ENCODE data around the gene STX17.
A peak's percentile ranks its signal among the peaks of the same experiment; 100 is the strongest.
"Not testable (repeated sequence)": the region's sequence is repeated elsewhere in the genome, so short reads cannot be mapped to it uniquely, and the experiment has no call there.

The STX17 gene

GRCh38 chr9:99986642-99987041, 80.2 kb downstream of the STX17 start:
- DNase-seq (ENCODE audit: low read depth) = no peak
- in situ Hi-C loops (cut with HindIII; ENCODE audit: low sequenced_read_pairs) = no loop called here
- H3K4me3 ChIP-seq (ENCODE audit: low read depth, low read length) = no peak overlapping the region
- TF ChIP-seq CTCF (IDR thresholded peaks at IDR 0.05; ENCODE audit: low read depth, low read length, missing control alignments) = no peak

DNA sequence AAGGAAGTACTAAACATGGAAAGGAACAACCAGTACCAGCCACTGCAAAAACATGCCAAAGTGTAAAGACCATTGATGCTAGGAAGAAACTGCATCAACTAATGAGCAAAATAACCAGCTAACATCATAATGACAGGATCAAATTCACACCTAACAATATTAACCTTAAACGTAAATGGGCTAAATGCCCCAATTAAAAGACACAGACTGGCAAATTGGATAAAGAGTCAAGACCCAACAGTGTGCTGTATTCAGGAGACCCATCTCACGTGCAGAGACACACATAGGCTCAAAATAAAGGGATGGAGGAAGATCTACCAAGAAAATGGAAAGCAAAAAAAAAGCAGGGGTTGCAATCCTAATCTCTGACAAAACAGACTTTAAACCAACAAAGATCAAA, 84.1 kb downstream of the STX17 start:
- DNase-seq (ENCODE audit: low read depth); H3K4me3 ChIP-seq (ENCODE audit: low read depth, low read length); in situ Hi-C loops (cut with HindIII; ENCODE audit: low sequenced_read_pairs): not testable (repeated sequence)

GRCh38 chr9:99998266-99998665, 91.8 kb downstream of the STX17 start:
- no peak overlapping the region for H3K4me3 ChIP-seq (ENCODE audit: low read depth, low read length)
- in situ Hi-C loops (cut with HindIII; ENCODE audit: low sequenced_read_pairs) = no loop called here
- no peak for TF ChIP-seq CTCF (IDR thresholded peaks at IDR 0.05; ENCODE audit: low read depth, low read length, missing control alignments)
- DNase-seq (ENCODE audit: low read depth) = no peak

DNA sequence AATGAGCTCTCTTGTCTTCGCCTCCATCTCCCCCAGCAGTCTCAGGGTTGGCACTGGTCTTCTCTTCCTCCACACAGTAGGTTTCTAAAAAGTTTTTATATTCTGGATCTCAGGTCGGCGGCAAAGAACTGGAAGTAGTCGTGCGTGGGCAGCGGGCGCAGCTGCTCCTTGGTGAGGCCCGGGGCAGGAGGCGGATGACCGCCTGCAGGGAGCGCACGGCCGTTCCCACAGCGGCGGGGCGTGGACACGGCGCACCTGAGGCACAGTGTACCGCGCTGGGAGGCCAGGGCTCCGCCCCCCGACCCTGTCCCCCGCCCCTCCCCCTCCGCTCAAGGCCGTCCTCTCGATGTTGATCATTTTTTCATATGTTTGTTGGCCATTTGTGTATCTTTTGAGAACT, 92.4 kb downstream of the STX17 start:
- H3K4me3 ChIP-seq (ENCODE audit: low read depth, low read length) = no peak overlapping the region
- DNase-seq (ENCODE audit: low read depth) = no peak
- in situ Hi-C loops (cut with HindIII; ENCODE audit: low sequenced_read_pairs) = no loop called here
- TF ChIP-seq CTCF (IDR thresholded peaks at IDR 0.05; ENCODE audit: low read depth, low read length, missing control alignments) = no peak

DNA sequence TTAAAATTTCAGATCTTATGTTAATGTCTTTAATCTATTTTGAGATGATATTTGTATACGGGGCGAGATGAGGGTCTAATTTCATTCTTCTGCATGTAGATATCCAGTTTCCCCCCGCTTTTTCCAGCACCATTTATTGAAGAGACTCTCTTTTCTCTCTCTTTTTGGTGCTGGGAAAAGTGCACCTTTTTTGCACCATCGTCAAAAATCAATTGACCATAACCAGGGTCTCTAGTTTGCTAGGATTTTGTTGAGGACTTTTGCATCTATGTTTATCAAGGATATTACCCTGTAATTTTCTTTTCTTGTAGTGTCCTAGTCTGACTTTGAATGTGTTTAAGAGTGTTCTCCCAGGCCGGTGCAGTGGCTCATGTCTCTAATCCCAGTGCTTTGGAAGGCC, 93.3 kb downstream of the STX17 start:
- no peak for TF ChIP-seq CTCF (IDR thresholded peaks at IDR 0.05; ENCODE audit: low read depth, low read length, missing control alignments)
- in situ Hi-C loops (cut with HindIII; ENCODE audit: low sequenced_read_pairs) = no loop called here
- no peak for DNase-seq (ENCODE audit: low read depth)
- no peak overlapping the region for H3K4me3 ChIP-seq (ENCODE audit: low read depth, low read length)

DNA sequence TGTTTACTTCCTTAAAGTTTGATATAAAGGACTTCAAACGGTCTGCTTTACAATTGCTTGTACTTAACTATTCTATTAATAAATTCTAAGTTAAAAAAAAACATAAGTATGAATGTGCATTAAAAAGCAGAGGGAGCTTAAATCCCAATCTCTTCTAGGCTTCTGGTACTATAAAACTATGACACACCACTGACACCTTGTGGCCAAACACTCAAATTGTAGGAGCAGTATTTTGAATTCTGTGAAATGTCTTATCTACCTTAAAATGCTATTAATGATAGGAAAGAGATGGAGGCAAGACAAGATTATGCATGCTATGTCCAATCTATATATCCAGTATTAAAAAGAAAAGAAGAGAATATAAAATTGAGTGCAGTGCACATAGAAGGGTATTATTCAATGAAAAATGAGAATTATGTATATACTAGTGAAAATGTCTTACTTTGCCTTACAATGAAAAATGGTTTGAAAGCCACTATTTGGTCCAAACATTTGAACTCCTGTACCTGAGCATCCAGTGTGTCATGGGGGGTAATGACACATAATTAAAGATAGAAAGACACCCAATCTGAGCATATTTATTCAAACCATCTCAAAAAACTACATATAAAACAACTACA, 104.7 kb downstream of the STX17 start:
- peak; percentile 30 for TF ChIP-seq CTCF (IDR thresholded peaks at IDR 0.05; ENCODE audit: low read depth, low read length, missing control alignments)
- no peak overlapping the region for H3K4me3 ChIP-seq (ENCODE audit: low read depth, low read length)
- in situ Hi-C loops (cut with HindIII; ENCODE audit: low sequenced_read_pairs) = no loop called here
- peak; percentile 23 for DNase-seq (ENCODE audit: low read depth)

- no peak for TF ChIP-seq CTCF (IDR thresholded peaks at IDR 0.05; ENCODE audit: low read depth, low read length, missing control alignments)
- no peak overlapping the region for H3K4me3 ChIP-seq (ENCODE audit: low read depth, low read length)
- DNase-seq (ENCODE audit: low read depth) = no peak
- in situ Hi-C loops (cut with HindIII; ENCODE audit: low sequenced_read_pairs) = no loop called here
These were observed 105.8 kb downstream of the STX17 start for GRCh38 chr9:100012279-100012678.
